Stimulated activated CD8-positive, alpha-beta memory T cell treated with anti-CD3 and anti-CD28 coated beads, Interleukin-4, amount 100 ng/mL, for 1 hour (primary cell): Measurements from ENCODE around the gene TMEM255B.
"Not testable (repeated sequence)": the region's sequence is repeated elsewhere in the genome, so short reads cannot be mapped to it uniquely, and the experiment has no call there.

ENCODE experiments used
- DNase-seq, 2 donors: peaks; one replicate each; pipeline ENCODE4 v3.0.0-alpha.2; 2020; ENCODE audit warnings: low read depth in 2 of 2, low spot score in 1 of 2

The TMEM255B gene

GRCh38 chr13:113734099-113734825 lies 24.8 kb upstream of the TMEM255B start:
- DNase-seq = no peak

DNA sequence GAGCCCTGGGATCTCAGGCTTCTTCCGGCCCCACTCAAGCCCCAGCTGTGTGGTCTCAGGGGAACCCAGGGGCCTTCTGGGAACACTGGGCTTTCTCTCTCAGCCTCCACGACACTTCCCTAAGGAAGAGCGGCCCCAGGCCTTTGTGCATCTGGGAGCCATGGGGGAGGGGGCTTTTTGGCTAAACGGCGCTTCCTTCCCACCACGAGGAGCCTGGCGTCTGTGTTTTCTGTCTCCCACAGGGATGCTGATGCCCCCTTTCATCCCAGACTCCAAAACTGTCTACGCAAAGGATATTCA lies 24.2 kb upstream of the TMEM255B start:
- DNase-seq = no peak

DNA sequence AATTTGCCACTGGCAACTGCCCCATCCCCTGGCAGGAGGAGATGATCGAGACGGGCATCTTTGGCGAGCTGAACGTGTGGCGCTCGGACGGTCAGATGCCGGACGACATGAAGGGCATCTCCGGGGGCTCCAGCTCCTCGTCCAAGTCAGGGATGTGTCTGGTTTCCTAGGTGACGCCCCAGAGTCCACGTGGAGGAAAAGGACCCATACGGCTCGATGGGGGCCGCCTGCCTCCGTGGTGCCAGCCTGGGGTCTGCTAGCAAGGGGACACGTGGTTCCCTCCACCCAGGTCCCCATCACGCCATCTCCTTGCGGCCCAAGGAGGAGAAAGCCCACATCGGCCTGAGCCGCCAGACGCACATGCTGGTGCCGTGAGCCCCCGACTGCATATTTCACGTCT lies 23.8 kb upstream of the TMEM255B start:
- no peak for DNase-seq

DNA sequence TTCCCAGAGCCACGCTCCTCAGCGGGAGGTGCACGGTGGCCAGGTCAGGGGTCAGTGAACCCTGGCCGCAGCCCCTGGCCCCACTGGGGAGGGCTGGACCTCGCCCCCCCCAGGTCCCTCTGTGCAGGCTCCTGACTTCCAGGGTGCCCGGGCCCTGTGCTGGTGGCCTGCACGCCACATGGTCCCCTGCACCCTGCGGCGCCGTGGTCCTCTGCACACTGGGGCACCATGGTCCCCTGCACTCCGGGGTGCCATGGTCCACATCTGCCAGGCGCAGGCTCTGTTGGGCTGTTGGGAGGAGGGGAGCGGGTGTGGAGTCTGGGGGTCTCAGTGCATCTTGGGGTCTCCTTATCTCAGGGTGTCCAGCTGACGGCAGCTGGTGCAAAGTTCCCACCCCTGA lies 23.3 kb upstream of the TMEM255B start:
- no peak for DNase-seq

DNA sequence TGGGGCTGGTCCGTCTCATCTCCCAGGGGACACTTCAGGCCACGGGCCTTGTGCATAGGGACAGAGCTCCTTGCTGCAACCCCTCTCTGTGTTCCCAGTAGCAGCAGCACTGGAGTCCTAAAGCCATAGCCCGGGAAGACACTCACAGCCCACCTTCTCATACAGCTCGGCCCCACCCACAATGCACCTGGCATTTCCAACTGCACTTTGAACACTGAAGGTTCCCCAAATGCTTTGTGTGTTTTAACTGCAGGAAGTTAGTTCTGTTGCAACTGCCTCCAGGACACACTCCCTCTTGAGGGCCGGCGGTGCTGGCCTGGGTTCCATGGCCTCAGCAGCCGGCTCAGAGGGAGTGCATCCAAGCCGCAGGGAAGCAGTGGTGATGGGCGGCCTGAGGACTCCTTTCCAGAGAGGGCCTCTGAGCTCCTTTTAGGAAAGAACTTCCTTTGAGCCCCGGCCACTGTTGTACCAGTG lies 22.7 kb upstream of the TMEM255B start:
- DNase-seq = no peak

DNA sequence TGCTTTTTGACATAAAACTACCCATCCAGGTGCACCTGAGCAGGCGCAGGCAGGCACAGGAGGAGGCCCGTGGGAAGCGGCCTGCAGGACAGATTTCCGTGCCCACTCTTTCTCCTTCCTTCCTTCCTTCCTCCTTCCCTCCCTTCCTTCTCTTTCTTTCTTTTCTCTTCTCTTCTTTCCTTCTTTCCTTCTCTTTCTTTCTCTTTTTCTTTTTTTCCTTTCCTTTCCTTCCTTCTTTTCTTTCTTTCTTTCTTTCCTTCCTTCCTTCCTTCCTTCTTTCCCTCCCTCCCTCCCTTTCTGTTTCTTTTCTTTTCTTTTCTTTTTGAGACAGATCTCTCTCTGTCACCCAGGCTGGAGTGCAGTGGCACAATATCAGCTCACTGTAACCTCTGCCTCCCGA lies 21.2 kb upstream of the TMEM255B start:
- DNase-seq = no peak

DNA sequence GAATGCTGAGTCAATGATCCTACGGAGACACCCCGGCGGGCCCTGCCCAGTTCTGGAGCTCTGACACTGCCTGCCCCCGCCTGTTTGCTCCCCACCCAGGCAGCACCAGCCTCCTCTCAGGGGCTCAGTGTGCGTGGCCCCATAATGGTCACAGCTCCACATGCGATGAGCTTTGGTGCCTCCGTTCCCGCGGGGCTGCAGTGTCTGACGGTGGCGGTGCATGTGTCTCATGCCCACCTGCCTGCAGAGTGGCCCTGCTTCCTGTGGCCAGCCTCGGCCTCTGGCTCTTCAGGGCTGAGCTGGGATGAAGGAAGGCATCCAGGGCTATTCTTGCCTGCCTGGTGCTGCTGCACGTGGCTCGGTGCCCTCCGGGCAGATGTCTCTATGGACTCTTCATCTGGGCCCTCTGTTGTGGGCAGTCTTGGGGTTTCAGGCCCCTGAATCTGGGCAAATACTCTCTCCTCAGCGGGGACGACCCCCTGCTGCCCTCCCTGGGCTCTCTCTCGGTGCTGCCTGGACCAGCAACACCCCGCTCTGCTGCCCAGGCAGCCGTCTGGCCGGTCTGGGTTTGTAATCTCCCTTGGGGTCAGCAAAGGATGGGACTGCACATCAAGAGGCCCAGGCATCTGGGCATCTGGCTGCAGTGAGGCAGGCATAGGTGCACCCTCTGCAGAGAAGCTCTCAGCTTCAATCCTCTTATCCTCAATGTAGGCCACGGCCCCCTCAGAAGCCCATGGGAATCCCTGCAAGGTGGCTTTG lies 19.3 kb upstream of the TMEM255B start:
- DNase-seq = no peak

- DNase-seq = no peak
These were observed 18.8 kb upstream of the TMEM255B start for GRCh38 chr13:113740286-113740556.

DNA sequence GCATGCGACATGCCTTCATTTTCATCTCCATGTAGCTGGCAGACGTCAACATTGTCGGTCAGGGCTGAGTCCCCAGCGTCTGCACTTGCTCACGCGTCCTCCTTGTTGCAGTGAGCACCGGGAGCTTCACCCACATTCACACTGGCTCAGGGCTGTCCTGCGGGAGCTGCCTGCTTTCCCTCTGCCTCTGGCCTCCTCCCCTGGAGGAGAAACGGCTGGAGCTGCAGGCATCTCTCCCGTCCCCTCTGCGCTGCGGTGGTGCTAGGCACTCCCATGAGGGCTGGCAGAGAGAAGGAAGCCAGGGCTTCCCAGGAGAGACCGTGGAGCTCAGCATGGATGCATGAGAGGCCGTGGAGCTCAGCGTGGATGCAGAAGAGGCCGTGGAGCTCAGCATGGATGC lies 18.4 kb upstream of the TMEM255B start:
- DNase-seq = no peak

DNA sequence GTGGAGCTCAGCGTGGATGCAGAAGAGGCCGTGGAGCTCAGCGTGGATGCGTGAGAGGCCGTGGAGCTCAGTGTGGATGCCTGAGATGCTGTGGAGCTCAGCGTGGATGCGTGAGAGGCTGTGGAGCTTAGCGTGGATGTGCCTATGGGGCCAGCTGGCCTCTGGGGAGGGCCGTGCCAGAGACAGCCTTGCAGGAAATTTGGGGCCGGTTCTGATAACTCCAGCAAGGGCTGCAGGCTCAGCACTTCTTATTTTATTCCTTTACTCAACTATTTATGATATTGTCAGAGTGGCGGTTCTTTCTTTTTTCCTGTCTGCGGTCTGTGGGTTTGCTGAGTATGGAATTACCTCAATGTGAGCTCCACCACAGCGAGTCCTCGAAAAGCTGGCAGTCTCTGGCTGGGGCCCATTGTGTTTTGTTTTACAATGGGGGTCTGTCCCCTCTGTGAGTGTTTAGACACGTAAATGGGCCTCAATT lies 17.8 kb upstream of the TMEM255B start:
- no peak for DNase-seq

GRCh38 chr13:113742000-113742441 lies 17.0 kb upstream of the TMEM255B start:
- no peak for DNase-seq

DNA sequence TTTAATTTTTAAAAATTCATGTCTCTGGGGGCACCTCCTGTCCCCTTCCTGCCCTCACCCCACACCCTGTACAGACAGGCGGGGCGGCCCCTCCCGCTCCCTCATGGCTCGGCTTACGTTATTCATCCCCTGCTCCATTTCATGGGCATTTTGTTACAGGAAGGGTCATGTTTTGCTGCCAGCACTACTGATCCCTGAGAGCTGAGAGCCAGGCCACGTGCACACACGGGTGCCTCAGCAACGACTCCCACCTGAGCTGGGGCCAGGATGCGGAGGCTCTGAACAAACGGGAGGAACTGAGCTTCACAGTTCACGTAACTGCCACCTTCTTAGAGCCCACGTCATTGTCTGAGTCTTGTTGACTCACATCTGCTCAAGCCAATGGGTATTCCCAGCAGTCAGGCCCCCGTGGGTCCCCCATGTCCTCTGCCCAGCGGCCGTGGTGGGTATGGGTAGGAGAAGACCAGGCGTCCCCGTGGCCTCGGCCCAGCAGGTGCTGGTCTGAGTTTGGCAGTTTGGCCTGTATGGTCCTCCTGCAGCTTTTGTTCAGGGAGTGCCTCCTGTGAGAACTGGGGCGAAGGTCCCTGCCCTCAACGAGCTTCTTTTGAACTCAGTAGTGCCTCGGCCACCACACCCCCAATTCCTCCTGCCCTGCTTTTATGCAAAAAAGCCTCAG lies 16.4 kb upstream of the TMEM255B start:
- DNase-seq = no peak

- no peak for DNase-seq
These were observed 15.4 kb upstream of the TMEM255B start for GRCh38 chr13:113743366-113744195.

DNA sequence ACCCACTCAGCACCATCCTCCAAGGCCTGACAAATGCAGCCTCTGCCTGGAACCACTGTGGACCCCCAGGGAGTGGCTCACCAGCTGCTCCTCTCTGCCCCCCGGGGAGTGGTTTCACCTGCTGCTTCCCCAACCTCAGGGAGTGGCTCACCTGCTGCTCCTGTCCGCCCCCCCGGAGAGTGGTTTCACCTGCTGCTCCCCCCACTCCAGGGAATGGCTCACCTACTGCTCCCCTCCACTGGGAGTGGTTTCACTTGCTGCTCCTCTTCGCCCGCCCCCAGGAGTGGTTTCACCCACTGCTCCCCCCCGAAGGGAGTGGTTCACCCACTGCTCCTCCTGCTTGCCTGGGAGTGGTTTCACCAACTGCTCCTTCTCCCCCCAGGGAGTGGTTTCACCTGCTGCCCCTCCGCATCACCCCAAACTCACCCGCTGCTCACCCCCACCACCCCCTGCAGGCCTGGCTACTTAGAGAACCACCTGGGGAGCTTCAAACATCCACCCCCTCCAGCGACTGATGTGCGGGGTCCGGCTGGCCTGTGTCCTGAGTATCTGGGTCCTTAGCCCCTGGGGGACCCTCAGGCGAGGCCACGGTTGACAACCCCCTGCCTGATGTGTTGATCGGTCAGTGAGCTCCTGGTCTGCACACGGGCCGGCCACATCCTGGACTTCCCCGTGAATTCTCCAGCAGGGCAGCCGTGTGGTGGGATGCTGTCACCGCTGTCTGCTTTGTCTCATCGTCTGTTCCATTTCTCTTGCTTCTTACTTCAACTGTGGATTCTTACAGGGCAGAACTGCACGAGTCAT lies 14.6 kb upstream of the TMEM255B start:
- DNase-seq = no peak

DNA sequence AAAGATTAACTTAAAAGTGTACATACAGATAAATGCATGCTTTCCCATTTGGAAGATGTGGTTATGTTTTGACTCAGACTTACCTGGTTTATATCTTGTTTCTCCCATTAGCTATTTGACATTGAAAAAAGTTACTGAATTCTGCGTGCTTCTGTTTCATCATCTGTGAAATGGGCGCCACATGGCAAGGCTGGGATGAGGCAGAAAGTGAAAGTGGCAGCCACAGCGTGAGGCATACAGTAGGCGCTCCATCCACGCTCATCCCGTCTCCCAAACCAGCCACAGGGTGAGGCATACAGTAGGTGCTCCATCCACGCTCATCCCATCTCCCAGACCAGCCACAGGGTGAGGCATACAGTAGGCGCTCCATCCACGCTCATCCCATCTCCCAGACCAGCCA lies 14.0 kb upstream of the TMEM255B start:
- DNase-seq = no peak

DNA sequence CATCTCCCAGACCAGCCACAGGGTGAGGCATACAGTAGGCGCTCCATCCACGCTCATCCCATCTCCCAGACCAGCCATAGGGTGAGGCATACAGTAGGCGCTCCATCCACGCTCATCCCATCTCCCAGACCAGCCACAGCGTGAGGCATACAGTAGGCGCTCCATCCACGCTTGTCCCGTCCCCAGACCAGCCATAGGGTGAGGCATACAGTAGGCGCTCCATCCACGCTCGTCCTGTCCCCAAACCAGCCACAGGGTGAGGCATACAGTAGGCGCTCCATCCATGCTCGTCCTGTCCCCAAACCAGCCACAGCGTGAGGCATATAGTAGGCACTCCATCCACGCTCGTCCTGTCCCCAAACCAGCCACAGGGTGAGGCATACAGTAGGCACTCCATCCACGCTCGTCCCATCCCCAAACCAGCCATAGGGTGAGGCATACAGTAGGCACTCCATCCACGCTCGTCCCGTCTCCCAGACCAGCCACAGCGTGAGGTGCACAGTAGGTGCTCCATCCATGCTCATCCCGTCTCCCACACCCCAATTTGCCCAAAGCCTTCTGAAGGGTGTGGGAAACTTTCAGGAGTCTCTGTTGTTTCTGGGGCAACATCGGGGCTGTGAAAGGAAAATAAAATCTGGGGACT lies 13.4 kb upstream of the TMEM255B start:
- DNase-seq = not testable (repeated sequence)

DNA sequence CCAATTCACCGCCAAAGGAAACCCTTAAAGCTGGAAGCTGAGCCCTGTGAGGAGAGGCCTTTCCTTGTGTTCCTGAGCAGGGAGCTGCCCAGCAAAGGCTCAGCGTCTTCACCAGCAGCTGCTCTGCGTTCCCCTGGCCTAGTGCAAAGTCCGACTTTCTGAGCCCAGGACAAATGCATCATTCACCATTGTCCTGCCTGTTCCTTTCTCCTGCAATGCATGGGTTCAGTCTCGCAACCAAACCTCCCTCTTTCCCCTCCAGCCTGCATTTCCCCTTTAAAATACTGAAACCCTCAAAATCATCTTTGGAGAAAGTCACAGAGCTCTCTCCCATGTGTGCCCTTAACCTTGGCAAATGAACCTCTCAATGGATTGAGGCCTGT lies 12.9 kb upstream of the TMEM255B start:
- DNase-seq = no peak

DNA sequence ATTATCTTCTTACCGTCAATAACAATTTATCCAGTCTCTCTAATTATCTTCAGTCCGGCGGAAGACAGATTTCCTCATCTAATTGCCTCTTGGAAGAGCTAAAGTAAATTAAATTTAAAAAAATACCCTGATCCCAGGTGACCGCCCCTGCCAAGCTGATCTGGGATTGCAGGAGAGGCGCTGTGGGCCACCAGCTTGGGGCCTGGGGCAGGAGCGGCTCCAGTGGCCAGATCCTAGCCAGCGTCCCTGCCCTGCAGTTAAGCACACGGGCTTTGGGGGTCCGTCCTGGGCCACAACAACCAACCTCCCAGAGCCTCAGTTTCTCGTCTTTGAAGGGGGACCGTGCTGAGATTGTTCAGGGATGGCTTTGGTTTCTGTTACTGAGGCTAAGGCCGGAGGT lies 12.4 kb upstream of the TMEM255B start:
- no peak for DNase-seq

GRCh38 chr13:113747291-113747833 lies 11.7 kb upstream of the TMEM255B start:
- no peak for DNase-seq
